OCI-LY7 (cell line): ENCODE results near the gene UBFD1.

Source experiments
- CTCF ChIP-seq: fragments of 200-600 bp; sonication (generic); conservative IDR thresholded peaks from 2 replicates; pipeline ENCODE4 v1.5.1; 2014; ENCODE audit warnings: mild to moderate bottlenecking, antibody characterized with exemption, low read length, moderate library complexity, mixed read lengths
- EZH2phosphoT487 ChIP-seq: fragments of 200-600 bp; sonication (generic); IDR thresholded peaks from 2 replicates; pipeline ENCODE4 v1.6.1; 2018; ENCODE audit warnings: low read depth, borderline replicate concordance, mild to moderate bottlenecking, mixed run types, antibody characterized with exemption, low read length, moderate library complexity, mixed read lengths

GRCh38 chr16:23532448-23532847, 25.1 kb upstream of the UBFD1 start:
- TF ChIP-seq CTCF (no peak), EZH2phosphoT487 (no peak)
